Endothelial cell of hepatic sinusoid (primary cell): ENCODE data around the gene MYD88.

Experiments
- in situ Hi-C: cut with HindIII; loops from 2 replicates; pipeline ENCODE4 v1.10.0; 2017; ENCODE audit warnings: low sequenced_read_pairs

Gene MYD88

DNA sequence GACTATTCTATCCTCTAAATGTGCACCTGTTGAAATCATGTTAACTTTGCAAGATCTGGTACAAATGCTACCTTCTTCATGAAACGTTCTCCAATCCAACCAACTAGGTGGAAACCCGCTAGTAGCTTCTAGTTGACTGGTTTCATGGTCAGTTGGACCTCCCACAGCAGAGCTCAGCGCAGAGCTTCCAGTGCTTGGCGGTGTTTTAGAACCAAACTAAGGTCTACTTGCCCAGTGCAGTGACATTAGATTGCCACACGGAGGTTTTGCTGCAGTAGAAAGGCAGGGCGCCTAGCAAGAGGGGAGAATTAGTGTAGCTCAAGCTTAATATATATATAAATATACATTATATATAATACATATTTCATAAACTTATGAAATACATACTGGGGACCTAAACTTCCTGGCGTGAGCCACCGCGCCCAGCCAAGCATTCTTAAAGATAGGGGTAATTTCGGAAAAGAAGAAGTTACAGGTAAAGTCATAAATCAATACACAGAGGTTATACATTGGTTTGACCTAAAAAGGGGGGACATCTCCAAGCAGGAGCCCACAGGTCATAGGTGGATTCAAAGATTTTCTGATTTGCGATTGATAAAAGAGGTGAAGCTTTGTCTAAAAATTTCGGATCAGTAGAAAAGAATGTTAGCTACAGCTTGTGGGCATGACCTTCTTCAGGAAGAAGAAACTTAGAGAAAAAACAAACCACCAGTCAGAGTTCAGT is 24.8 kb downstream of the MYD88 start:
- in situ Hi-C loops, result no loop called here

DNA sequence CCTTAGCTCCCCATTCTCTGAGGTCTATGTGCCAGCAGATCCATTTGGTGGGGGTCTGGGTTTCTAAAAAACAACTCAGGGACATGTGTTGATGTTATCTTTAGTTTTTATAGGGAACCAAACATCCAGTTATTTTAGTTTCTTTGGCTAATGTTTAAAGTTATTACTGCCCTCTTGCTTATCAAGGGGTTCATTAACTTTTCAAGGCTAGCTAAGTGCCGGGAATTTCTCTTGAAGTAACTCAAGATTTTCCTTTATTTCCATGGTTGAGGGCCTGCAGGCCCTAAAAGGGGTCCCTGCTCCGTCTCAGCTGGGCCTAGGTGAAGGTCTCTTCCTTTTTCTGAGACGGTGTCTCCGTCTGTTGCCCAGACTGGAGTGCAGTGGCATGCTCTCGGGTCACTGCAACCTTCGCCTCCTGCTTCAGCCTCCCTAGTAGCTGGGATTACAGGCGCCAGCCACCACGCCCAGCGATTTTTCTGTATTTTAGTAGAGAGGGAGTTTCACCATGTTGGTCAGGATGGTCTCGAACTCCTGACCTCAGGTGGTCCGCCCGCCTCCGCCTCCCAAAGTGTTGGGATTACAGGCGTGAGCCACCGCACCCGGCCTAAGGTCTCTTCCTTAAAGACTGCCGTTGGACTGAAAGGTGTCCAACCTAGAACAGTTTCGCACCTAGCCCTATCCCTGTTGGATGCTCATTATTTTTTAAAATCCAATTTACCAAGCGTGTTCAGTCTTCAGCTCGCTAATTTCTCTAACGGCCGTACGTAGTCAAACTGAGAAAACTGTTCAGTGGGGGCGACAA is 25.6 kb downstream of the MYD88 start:
- in situ Hi-C loops, result no loop called here

DNA sequence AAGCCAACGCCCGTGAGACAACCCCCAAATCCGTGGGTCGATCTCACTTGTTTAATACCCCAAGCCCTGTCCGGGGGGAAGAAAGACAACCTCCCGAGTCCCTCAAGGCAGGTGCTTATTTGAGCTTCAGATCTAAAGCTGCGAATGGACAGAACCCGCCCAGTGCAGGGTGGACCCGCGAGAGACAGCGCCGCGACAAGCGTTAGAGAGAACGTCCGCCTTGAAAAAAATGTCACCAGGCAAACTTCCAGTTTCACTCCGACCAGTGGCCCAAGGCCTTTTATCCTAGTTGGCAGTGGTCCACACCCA is 26.1 kb downstream of the MYD88 start:
- in situ Hi-C loops, result no loop called here

DNA sequence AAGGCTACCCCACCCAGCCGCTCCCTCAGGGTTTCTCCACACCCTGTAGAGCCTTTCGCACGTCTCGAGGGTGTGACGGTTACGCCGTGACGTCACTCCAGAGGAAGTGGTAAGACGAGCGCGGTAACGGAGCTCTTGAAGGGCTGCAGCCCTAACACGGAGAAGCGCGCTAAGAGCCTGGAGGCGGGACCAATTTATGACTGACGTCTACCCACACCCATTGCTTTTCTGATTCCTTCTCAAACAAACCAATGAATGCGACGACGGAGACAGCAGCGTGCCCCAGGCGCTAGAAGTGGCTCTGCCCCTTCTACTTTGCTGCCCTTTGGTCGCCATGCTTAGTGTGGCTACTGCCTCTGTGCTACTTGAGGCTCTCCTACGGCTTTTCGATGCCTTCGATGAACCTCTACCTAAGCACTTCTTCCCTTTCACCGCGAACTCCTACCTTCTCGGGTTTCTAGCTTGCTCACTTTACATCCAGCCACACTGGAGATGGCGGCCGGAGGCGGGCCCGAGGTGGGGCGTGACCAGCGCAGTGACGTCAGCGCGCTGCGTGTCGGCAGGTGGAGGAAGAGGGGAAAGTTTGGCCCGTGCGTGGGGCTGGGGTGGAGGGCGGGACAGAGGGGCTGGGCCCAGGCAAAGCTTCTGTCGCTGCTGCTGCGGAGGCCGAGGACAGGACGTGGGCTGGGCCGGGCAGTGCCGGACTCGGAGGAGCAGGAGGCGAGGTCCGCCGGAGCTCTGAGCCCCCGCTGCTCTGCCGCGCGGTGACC is 26.7 kb downstream of the MYD88 start, which contains the start of gene OXSR1:
Gene OXSR1, plus strand, starts transcription at position 586 of the 770 bp plus-strand sequence. CDS start 340 bp downstream, outside the sequence.
- in situ Hi-C loops, result no loop called here

DNA sequence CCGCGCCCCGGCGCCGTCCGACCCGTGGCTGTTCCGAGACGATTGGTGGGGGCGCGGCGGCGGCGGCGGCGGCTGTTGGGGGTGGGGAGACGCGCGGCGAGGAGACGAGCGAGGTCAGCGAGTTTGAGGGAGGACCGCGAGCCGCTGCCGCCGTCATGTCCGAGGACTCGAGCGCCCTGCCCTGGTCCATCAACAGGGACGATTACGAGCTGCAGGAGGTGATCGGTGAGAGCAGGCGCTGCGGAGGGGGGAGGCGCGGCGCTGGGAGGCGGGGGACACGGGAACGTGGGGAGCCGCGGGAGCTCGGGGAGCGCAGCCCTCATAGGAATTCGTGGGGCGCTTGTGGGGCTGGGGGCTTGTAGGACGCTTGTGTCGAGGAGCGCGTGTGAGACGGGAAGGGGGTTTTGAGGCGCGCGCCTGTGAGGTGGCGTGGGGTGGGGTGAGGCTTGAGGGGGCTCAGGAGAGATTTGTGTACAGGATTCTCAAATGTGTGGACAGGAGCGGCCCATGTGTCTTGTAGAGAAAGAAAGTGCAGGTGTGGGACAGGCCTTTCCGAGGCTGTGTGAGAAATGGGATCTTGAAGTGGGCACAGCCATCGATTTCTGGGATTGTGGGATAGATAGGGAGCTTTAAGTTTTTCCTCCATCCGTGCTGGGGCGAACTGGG is 27.4 kb downstream of the MYD88 start:
- in situ Hi-C loops, result no loop called here

DNA sequence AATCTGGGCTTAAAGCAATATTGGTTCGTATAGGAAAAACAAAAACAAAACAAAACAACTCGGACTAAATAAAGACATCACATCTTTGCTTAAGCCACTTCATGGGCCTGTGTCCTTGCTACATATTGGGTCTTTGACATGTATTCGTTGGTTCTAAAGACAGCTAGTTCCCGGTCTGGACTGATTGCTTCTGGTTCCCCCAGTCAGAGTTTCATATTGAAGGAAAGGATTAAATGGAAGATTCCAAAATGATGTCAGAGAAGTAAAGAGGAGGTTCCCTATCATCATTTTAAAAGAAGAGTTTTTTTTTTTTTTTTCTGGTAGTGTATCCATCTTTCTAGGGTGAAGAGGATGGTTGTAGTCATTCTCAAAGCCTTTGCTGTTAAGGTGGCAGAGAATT is 29.1 kb downstream of the MYD88 start:
- in situ Hi-C loops, result no loop called here

DNA sequence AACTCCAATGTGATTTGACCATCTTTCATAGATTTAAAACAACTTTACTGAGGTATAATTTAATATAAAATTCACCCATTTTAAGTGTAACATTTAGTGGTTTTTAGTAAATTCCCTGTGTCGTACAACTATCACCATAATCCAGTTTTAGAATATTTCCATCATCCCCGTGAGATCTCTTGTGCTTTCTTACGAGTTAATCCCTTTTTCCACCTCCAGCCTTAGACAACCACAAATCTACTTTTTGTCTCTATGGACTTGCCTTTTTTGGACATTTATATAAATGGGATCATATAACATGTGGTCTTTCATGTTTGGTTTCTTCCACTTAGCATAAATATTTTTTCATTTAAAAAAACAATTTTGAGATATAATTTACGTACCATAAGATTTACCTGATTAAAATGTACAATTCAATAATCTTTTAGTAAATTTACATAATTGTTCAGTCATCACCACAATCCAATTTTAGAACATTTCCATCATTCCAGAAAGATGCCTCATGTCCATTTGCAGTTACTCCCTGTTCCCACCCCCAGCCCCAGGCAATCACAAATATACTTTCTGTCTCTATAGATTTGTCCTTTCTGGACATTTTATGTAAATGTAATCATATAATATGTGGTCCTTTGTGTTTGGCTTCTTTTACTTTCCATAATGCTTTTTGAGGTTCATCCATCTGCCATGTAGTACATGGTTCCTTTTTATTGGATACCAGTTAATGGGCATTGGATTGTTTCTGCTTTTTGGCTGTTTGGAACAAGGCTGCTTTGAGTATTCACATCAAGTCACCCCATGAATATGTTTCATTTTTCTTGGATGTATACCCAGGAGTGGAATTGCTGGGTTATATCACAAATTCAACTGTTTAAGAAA is 29.9 kb downstream of the MYD88 start:
- in situ Hi-C loops, result no loop called here

DNA sequence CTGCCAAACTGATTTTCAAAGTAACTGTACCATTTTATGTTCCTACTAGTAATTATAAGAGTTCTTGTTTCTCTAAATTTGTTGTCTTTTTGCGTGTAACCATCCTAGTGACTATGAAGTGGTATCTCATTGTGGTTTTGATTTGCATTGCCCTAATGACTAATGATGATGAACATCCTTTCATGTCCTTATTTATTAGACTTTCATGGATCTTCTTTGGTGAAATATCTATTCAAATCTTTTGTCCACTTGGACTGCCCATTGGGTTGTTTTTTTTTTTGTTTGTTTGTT is 30.5 kb downstream of the MYD88 start:
- in situ Hi-C loops, result no loop called here

DNA sequence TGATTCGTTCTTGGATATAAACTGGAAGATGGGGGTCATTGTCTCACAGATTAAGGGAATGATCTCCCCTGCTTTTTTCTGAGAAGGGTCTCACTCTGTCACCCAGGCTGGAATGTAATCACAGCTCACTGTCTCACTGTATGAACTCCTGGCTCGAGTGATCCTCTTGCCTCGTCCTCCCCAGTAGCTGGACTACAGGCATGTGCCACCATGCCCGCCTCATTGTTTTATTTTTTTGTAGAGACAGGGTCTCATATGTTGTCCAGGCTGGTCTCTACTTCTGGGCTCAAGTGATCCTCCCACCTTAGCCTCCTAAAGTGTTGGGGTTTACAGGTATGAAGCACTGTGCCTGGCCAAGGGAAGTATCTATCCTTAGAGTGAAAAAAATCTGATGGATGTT is 32.3 kb downstream of the MYD88 start:
- in situ Hi-C loops, result no loop called here

DNA sequence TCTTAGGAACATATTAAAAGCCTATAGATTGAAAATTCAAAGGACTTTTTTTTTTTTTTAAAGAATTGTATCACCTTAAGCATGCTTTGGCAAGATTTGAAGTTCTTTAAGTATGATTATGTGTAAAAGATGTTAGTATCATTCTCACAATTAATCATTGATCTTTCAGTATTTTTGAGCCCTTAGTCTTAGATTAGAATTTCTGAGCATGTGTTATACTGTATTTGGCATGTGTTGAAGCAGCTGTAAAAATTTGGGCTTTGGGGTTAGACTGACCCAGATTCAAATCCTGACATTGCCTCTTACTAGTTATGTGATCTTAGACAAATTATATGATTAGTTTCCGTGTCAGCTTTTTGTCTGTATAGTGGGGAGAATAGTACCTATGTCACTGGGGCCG is 33.2 kb downstream of the MYD88 start:
- in situ Hi-C loops, result no loop called here

DNA sequence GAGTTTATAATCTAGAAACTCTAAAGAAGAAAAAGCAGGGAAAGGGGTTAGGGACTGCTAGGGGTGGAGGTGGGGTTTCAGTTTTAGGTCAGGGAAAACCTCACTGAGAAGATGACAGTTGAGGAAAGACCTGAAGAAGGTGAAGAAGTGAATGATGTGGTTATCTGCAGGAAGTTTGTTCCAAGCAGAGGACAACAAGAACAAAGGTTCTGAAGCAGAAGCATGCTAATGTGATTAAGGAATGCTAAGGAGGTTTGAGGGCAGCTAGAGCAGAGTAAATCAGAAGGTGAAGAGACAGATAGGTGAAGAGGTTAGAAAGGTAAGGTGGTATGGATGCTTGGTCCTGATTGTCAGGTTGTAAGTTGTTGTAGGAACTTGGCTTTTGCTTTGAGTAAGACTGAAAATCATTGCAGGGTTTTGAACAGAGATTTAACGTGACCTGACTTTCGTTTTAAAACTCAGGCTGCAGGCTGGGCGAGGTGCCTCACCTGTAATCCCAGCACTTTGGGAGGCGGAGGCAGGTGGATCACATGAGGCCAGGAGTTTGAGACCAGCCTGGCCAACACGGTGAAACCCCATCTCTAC is 35.5 kb downstream of the MYD88 start:
- in situ Hi-C loops, result no loop called here

DNA sequence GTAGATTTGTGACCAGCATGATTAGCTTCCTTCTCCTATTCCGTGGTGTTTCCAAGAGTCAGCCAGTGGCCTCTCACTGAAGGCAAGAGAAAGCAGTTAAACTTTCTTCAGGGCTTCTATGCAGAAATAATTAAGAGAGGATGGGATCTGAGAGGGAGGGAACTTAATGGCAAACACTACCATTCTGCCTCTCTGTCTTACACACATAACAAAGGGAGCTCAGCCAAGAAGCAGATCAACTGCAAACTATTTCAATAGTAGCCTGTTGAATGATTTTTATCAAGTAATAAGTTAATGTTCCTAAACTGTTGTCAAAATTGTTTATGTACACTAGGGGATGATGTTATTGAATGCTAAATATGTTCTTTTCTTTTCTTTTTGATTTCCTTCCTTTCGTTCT is 38.7 kb downstream of the MYD88 start:
- in situ Hi-C loops, result no loop called here

DNA sequence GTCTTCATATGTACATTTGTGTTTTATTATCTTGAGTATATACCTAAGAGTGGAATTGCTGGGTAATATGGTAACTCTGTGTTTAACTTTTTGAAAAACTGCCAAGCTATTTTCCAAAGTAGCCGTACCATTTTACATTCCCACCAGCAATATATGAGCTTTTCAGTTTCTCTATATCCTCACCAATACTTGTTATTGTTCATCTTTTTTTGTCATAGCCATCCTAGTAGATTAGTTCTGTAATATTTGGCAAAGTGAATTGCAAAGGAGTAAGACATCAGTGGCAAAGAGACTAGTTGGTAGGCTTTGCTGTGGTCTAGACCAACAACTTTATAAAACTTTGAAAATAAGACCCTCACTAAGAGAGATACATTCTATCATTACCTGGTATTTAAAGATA is 48.3 kb downstream of the MYD88 start:
- in situ Hi-C loops, result no loop called here

DNA sequence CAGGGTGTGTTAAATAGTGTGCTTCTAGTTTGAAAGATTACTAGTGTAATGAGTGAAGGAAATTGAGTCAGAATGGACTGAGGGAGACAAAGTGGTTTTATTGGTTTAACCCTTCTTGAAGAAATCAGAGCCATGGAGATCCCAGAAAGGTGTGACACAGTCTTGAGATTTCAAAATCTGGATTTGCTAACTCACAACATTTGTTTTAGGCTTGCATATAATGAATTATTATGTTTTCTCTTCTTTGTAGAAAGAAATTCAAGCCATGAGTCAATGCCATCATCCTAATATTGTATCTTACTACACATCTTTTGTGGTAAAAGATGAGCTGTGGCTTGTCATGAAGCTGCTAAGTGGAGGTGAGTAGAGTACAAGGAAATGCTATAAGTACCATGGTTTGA is 52.0 kb downstream of the MYD88 start:
- in situ Hi-C loops, result no loop called here
